Glomerular visceral epithelial cell (primary cell): ENCODE data around the gene APBB2.
"Not testable (repeated sequence)": the region's sequence is repeated elsewhere in the genome, so short reads cannot be mapped to it uniquely, and the experiment has no call there.

Source experiments
- DNase-seq: peaks from one replicate; pipeline ENCODE4 v3.0.0-alpha.2; 2016; ENCODE audit errors: extremely low spot score

Gene APBB2

GRCh38 chr4:41022116-41022515, 192.2 kb downstream of the APBB2 start:
- DNase-seq: peak; percentile 28

- DNase-seq: no peak
These were observed 199.2 kb downstream of the APBB2 start for GRCh38 chr4:41015016-41015675.

- DNase-seq: no peak
These were observed 200.2 kb downstream of the APBB2 start for GRCh38 chr4:41014158-41014557.

- no peak for DNase-seq
These were observed 200.6 kb downstream of the APBB2 start for GRCh38 chr4:41013746-41014145.

GRCh38 chr4:41012911-41013310, 201.4 kb downstream of the APBB2 start:
- DNase-seq: no peak

- DNase-seq: peak; percentile 13
These were observed 202.0 kb downstream of the APBB2 start for GRCh38 chr4:41012293-41012692.

- peak; percentile 10 for DNase-seq
These were observed 204.9 kb downstream of the APBB2 start for GRCh38 chr4:41009411-41009810.

- no peak for DNase-seq
These were observed 208.2 kb downstream of the APBB2 start for GRCh38 chr4:41006141-41006540.

GRCh38 chr4:41002309-41002708, 212.0 kb downstream of the APBB2 start:
- DNase-seq: no peak

GRCh38 chr4:41000356-41000755, 214.0 kb downstream of the APBB2 start:
- no peak for DNase-seq

- peak; percentile 72 for DNase-seq
These were observed 215.5 kb downstream of the APBB2 start for GRCh38 chr4:40998675-40999358.

- peak; percentile 72 for DNase-seq
These were observed 218.5 kb downstream of the APBB2 start for GRCh38 chr4:40995850-40996249.

GRCh38 chr4:40994321-40994720, 220.0 kb downstream of the APBB2 start:
- DNase-seq: peak; percentile 81

GRCh38 chr4:40993296-40993693, 221.0 kb downstream of the APBB2 start:
- not testable (repeated sequence) for DNase-seq

GRCh38 chr4:40992472-40993295, 221.7 kb downstream of the APBB2 start:
- DNase-seq: peak; percentile 86

GRCh38 chr4:40991908-40992307, 222.4 kb downstream of the APBB2 start:
- DNase-seq: no peak

- DNase-seq: no peak
These were observed 223.5 kb downstream of the APBB2 start for GRCh38 chr4:40990899-40991265.

- DNase-seq: peak; percentile 94
These were observed 224.0 kb downstream of the APBB2 start for GRCh38 chr4:40990236-40990898.

GRCh38 chr4:40987151-40987550, 227.2 kb downstream of the APBB2 start:
- no peak for DNase-seq

- DNase-seq: no peak
These were observed 228.0 kb downstream of the APBB2 start for GRCh38 chr4:40986375-40986774.

- peak; percentile 16 for DNase-seq
These were observed 230.3 kb downstream of the APBB2 start for GRCh38 chr4:40984051-40984450.

GRCh38 chr4:40980318-40980883, 233.9 kb downstream of the APBB2 start:
- peak; percentile 25 for DNase-seq
